ENCODE measurements around the gene C1QTNF7.

The C1QTNF7 gene

DNA sequence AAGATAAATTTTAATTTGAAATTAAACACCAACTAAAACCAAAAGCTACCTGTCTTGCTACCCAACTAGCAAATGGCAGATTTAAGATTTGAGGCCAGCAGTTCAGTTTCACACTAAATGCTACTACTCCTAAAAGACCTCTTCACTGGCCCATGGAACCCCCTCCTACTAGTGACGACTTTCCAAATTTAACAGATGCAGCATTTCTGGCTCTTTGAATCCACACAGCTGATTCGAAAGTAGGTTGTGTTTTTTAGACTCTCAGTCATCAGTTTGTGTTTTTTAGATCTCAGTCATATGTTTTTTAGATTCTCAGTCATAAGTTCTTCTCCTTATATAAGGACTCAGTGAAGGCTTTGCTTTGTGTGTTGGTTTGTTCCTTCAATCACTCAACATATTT, 30.8 kb downstream of the C1QTNF7 start:
- TF ChIP-seq, protein P1, sequence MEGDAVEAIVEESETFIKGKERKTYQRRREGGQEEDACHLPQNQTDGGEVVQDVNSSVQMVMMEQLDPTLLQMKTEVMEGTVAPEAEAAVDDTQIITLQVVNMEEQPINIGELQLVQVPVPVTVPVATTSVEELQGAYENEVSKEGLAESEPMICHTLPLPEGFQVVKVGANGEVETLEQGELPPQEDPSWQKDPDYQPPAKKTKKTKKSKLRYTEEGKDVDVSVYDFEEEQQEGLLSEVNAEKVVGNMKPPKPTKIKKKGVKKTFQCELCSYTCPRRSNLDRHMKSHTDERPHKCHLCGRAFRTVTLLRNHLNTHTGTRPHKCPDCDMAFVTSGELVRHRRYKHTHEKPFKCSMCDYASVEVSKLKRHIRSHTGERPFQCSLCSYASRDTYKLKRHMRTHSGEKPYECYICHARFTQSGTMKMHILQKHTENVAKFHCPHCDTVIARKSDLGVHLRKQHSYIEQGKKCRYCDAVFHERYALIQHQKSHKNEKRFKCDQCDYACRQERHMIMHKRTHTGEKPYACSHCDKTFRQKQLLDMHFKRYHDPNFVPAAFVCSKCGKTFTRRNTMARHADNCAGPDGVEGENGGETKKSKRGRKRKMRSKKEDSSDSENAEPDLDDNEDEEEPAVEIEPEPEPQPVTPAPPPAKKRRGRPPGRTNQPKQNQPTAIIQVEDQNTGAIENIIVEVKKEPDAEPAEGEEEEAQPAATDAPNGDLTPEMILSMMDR (IDR thresholded peaks at IDR 0.05; ENCODE audit: insufficient read depth, low read length, poor library complexity, severe bottlenecking) = no peak

DNA sequence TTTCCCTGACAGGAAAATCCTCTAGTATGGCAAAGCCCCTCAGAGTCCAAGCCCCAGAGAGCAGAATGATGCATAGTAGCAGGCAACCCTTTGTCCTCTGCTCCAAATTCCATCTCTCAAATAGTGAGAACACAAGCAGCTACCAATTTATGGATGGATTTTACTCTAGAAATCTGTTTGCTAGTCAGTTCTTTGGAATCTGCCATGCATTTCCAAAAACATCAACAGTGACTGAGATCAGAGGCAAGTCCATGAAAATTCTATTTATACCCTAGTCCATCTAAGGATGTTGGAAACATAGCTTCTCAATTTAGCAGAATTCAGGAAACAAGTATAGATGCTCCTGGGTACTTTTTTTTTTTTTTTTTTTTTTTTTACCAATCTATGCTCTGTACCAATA, 31.9 kb downstream of the C1QTNF7 start:
- H3K27me3 ChIP-seq (replicated peaks; ENCODE audit: control insufficient read depth, insufficient read depth, low read length) = peaks cover 2% of the 10 kb centered on the region; the same call in 1 of the 2 replicates
- no peaks in the 10 kb centered on the region for H3K36me3 ChIP-seq (ENCODE audit: control insufficient read depth, insufficient read depth, low read length)
- H3K4me3 ChIP-seq (replicated peaks; ENCODE audit: low read depth, low read length) = no peak overlapping the region
- DNase-seq (ENCODE audit: extremely low read depth, insufficient read length) = no peak
- TF ChIP-seq, protein P1 (IDR thresholded peaks at IDR 0.05; ENCODE audit: insufficient read depth, low read length, poor library complexity, severe bottlenecking) = no peak

More for the DNA sequence above, 30.8 kb downstream of the C1QTNF7 start:
- DNase-seq (ENCODE audit: extremely low read depth, insufficient read length) = no peak
- H3K36me3 ChIP-seq (ENCODE audit: control insufficient read depth, insufficient read depth, low read length) = no peaks in the 10 kb centered on the region
- no peak overlapping the region for H3K4me3 ChIP-seq (replicated peaks; ENCODE audit: low read depth, low read length)
- H3K27me3 ChIP-seq (replicated peaks; ENCODE audit: control insufficient read depth, insufficient read depth, low read length) = peaks cover 2% of the 10 kb centered on the region; the same call in 1 of the 2 replicates

DNA sequence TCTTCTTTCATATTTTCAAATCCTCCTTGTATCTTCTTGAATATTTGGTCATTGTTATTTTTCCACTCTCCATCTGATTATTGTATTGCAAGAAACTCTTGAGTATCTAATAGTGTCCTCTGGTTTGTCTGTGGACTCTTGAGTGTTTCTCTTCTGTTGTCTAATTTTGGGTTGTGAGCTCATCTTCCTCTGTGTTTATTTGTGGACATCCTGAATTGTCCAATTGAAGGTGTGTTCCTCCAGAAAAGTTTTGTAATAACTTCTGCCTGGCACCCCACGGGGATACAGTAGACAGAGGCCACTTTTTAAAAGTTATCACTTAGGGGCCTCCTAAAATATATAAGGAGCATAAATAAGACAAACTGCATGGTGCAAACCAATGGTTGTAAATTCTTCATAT, 38.8 kb downstream of the C1QTNF7 start:
- DNase-seq (ENCODE audit: extremely low read depth, insufficient read length) = no peak
- Histone ChIP-seq H3K4me3 (replicated peaks; ENCODE audit: low read depth, low read length) (no peak overlapping the region), H3K27me3 (replicated peaks; ENCODE audit: control insufficient read depth, insufficient read depth, low read length) (no peaks in the 10 kb centered on the region), H3K36me3 (ENCODE audit: control insufficient read depth, insufficient read depth, low read length) (no peaks in the 10 kb centered on the region)
- TF ChIP-seq, protein P1 (IDR thresholded peaks at IDR 0.05; ENCODE audit: insufficient read depth, low read length, poor library complexity, severe bottlenecking) = no peak

DNA sequence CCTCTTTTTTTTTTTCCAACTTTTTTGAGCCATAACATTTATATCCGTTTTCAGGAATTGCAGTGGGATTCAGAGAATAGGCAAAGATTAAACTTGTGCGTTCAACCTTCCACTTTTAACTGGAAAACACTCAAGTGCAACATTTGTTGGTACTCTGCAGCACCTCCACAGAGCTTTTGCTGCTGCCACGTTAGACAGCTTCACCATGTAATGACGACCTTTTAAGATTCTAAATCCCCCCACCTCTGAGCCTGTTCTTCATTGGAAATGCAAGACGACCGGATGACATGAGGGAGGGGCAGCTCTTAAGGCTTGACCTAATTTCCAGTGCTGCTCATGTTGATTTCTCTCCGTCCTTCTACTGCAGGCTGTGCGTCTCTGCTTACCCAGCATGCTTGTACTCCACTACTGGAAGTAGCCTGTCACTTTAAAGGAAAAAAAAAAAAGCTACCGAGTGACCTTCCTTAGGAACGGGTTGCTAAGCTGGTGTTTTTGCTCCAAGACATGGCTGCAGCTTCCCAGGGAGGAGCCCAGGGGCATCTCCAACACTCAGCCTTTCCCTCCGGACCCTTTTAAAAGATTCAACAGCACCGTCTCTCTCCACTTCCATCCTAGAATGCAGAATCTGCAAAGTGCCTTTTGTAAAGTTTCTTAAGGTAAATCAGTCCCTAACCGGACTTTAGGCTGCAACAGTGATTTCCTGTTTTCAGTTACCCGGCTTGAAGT, 41.7 kb downstream of the C1QTNF7 start, which contains the start of gene CC2D2A:
Gene CC2D2A (plus strand): TSS at position 481 of the 726 bp plus-strand sequence. CDS start 6,051 bp downstream, outside the sequence.
- TF ChIP-seq, protein P1 (IDR thresholded peaks at IDR 0.05; ENCODE audit: insufficient read depth, low read length, poor library complexity, severe bottlenecking) = no peak
- Histone ChIP-seq H3K4me3 (replicated peaks; ENCODE audit: low read depth, low read length) (no peak within 1 kb of the TSS), H3K36me3 (ENCODE audit: control insufficient read depth, insufficient read depth, low read length) (no peaks in the 10 kb centered on the region), H3K27me3 (replicated peaks; ENCODE audit: control insufficient read depth, insufficient read depth, low read length) (no peaks in the 10 kb centered on the region)
- no peak for DNase-seq (ENCODE audit: extremely low read depth, insufficient read length)

DNA sequence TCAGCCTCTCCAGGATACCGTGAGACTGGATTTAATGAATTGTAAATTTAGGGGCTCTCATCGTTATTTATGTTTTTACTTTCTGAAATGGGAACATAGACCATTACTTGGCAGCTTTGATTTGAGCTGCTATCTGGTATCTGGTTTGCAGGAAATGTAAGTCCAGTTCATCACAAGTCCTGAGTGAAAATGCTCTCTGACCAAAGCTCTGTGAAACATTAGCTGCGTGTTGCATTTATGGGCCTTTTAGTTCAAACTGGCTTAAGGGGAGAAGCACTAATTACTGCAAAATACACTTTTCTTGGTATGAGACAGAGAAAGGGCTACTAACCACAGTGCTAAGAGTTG, 42.3 kb downstream of the C1QTNF7 start:
- no peak overlapping the region for H3K4me3 ChIP-seq (replicated peaks; ENCODE audit: low read depth, low read length)
- DNase-seq (ENCODE audit: extremely low read depth, insufficient read length) = no peak
- no peaks in the 10 kb centered on the region for H3K36me3 ChIP-seq (ENCODE audit: control insufficient read depth, insufficient read depth, low read length)
- TF ChIP-seq, protein P1 (IDR thresholded peaks at IDR 0.05; ENCODE audit: insufficient read depth, low read length, poor library complexity, severe bottlenecking) = no peak
- no peaks in the 10 kb centered on the region for H3K27me3 ChIP-seq (replicated peaks; ENCODE audit: control insufficient read depth, insufficient read depth, low read length)
